Calu3 (cell line): Measurements from ENCODE around the gene LCE7A. TPM values are rescaled to one million over a fixed set of nuclear protein-coding genes. Genes with fewer than 3 reads are reported as not detected.
A peak's percentile ranks its signal among the peaks of the same experiment; 100 is the strongest.

ENCODE experiments used
- BruUV-seq: library from RNA; stranded (reverse); fragments of 400-500 nt; replicated peaks from 2 replicates; lab custom pipeline; 2021; lab: Mats Ljungman, UMichigan
- CTCF ChIA-PET: fragments of 300-600 bp; sonication (Branson Sonifier 250); formaldehyde crosslinking; loops from one replicate; lab custom pipeline; 2022; ENCODE audit warnings: antibody characterized with exemption; lab: Charles Lee
- DNase-seq: peaks from one replicate; pipeline ENCODE4 v3.0.0; 2022
- H3K27ac Mint-ChIP-seq: one replicate; pipeline ENCODE4 v1.8.0; 2022; ENCODE audit warnings: mixed read lengths; ENCODE audit not compliant: unreplicated experiment
- H3K27me3 Mint-ChIP-seq: one replicate; pipeline ENCODE4 v1.8.0; 2022; ENCODE audit warnings: mixed read lengths; ENCODE audit not compliant: unreplicated experiment
- H3K36me3 Mint-ChIP-seq: one replicate; pipeline ENCODE4 v1.8.0; 2022; ENCODE audit warnings: mild to moderate bottlenecking, moderate library complexity, mixed read lengths; ENCODE audit not compliant: insufficient read depth, unreplicated experiment
- H3K4me1 Mint-ChIP-seq: one replicate; pipeline ENCODE4 v1.8.0; 2022; ENCODE audit warnings: mild to moderate bottlenecking, low read depth, mixed read lengths; ENCODE audit not compliant: unreplicated experiment
- H3K4me3 Mint-ChIP-seq: one replicate; pipeline ENCODE4 v1.8.0; 2022; ENCODE audit warnings: mild to moderate bottlenecking, low read depth, moderate library complexity, mixed read lengths; ENCODE audit not compliant: unreplicated experiment
- H3K9me3 Mint-ChIP-seq: one replicate; pipeline ENCODE4 v1.8.0; 2022; ENCODE audit warnings: low read depth, mixed read lengths; ENCODE audit not compliant: unreplicated experiment
- CTCF ChIP-seq: fragments of 200-600 bp; IDR thresholded peaks from one replicate; pipeline ENCODE4 v1.8.0; 2022; ENCODE audit warnings: antibody characterized with exemption; ENCODE audit not compliant: unreplicated experiment
- intact Hi-C: fragments of 100-400 bp; cut with micrococcal nuclease; formaldehyde crosslinking; loops from one replicate; pipeline ENCODE4 v1.10.0; 2022; ENCODE audit not compliant: unreplicated experiment
- total RNA-seq: library from RNA; stranded (reverse); gene quantifications from 2 replicates; pipeline ENCODE4 v1.2.3, GENCODE V29; 2022

The LCE7A gene
- total RNA-seq, 1 experiment from 2014 or later, result not detected

- CTCF ChIA-PET, result interaction anchor here (0.6 to 1.4 kb wide), 9 partner anchors 10 to 953 kb away, joined by 3 to 13 read pairs (median 3); no protein-coding TSS in a partner anchor
- Mint-ChIP-seq H3K4me3 (no peak within 1 kb of the TSS), H3K9me3 (peaks cover 2% of the 10 kb centered on the region), H3K27ac (peak within 1 kb of the TSS; percentile 34), H3K36me3 (peaks cover 5% of the 10 kb centered on the region), H3K4me1 (peaks cover 49% of the 10 kb centered on the region), H3K27me3 (peaks cover 27% of the 10 kb centered on the region)
- peak; percentile 84 for DNase-seq
- BruUV-seq, result no TSS peak
- TF ChIP-seq CTCF, result no peak
- intact Hi-C loops, result loop anchor here (2.0 to 5.0 kb wide), 2 partner anchors 37 to 189 kb away; no protein-coding TSS in a partner anchor
These were observed 48.1 kb downstream of the LCE7A start, which contains the start of gene IVL for GRCh38 chr1:152907686-152908601. TSS of gene IVL (plus strand) at chr1:152908546. CDS start at chr1:152909798, 1,252 bp downstream.

- no TSS peak for BruUV-seq
- CTCF ChIA-PET, result interaction anchor here (0.6 to 1.2 kb wide), 5 partner anchors 20 to 451 kb away, joined by 3 to 5 read pairs (median 3); no protein-coding TSS in a partner anchor
These were observed 49.4 kb downstream of the LCE7A start for GRCh38 chr1:152909206-152909605.

More at GRCh38 chr1:152909206-152909605, 49.4 kb downstream of the LCE7A start:
- H3K4me3 Mint-ChIP-seq, result no peak overlapping the region
- H3K9me3 Mint-ChIP-seq, result peaks cover 2% of the 10 kb centered on the region
- H3K27me3 Mint-ChIP-seq, result peaks cover 27% of the 10 kb centered on the region
- intact Hi-C loops, result loop anchor here (5.0 kb wide), 1 partner anchor 188 kb away; no protein-coding TSS in a partner anchor
- no peak overlapping the region for H3K27ac Mint-ChIP-seq
- TF ChIP-seq CTCF, result no peak
- H3K4me1 Mint-ChIP-seq, result peaks cover 45% of the 10 kb centered on the region
- DNase-seq, result no peak
- peaks cover 5% of the 10 kb centered on the region for H3K36me3 Mint-ChIP-seq

Other genes starting within 250 kb of the LCE7A start
- gene LCE3B, start 246.2 kb upstream of the LCE7A start, total RNA-seq, result not detected in 2 replicates
- not detected in 2 replicates for gene LCE3A, start 236.9 kb upstream of the LCE7A start, total RNA-seq
- not detected in 2 replicates for gene LCE2D, start 196.6 kb upstream of the LCE7A start, total RNA-seq
- not detected in 2 replicates for gene LCE2C, start 184.7 kb upstream of the LCE7A start, total RNA-seq
- not detected in 2 replicates for gene LCE2B, start 173.9 kb upstream of the LCE7A start, total RNA-seq
- gene LCE2A, start 161.7 kb upstream of the LCE7A start, total RNA-seq, result not detected in 2 replicates
- not detected in 2 replicates for gene LCE4A, start 151.8 kb upstream of the LCE7A start, total RNA-seq
- gene KPRP, start 102.0 kb upstream of the LCE7A start, total RNA-seq, result not detected in 2 replicates
- gene LCE1F, start 84.9 kb upstream of the LCE7A start, total RNA-seq, result not detected in 2 replicates
- not detected in 2 replicates for gene LCE1E, start 73.7 kb upstream of the LCE7A start, total RNA-seq
- gene LCE1D, start 63.3 kb upstream of the LCE7A start, total RNA-seq, result not detected in 2 replicates
- not detected in 2 replicates for gene LCE1C, start 53.3 kb upstream of the LCE7A start, total RNA-seq
- gene LCE1B, start 48.0 kb upstream of the LCE7A start, total RNA-seq, result not detected in 2 replicates
- gene LCE1A, start 32.5 kb upstream of the LCE7A start, total RNA-seq, result not detected in 2 replicates
- not detected in 2 replicates for gene LCE6A, start 17.1 kb upstream of the LCE7A start, total RNA-seq
- not detected in 2 replicates for gene SMCP, start 18.3 kb downstream of the LCE7A start, total RNA-seq
- gene IVL, start 48.5 kb downstream of the LCE7A start, total RNA-seq, result 1.1 and 1.9 TPM in 2 replicates
- not detected in 2 replicates for gene SPRR5, start 87.2 kb downstream of the LCE7A start, total RNA-seq
- not detected in 2 replicates for gene SPRR4, start 110.7 kb downstream of the LCE7A start, total RNA-seq
- not detected in 2 replicates for gene SPRR1A, start 124.1 kb downstream of the LCE7A start, total RNA-seq
- gene SPRR3, start 141.8 kb downstream of the LCE7A start, total RNA-seq, result 6.2 and 26.7 TPM in 2 replicates
- gene SPRR1B, start 171.2 kb downstream of the LCE7A start, total RNA-seq, result 3.1 TPM in 1 of 2 replicates, not detected in the other
- not detected in 2 replicates for gene SPRR2D, start 181.1 kb downstream of the LCE7A start, total RNA-seq
- gene SPRR2A, start 197.5 kb downstream of the LCE7A start, total RNA-seq, result not detected in 2 replicates
- not detected in 2 replicates for gene SPRR2B, start 211.6 kb downstream of the LCE7A start, total RNA-seq
- not detected in 2 replicates for gene SPRR2E, start 234.5 kb downstream of the LCE7A start, total RNA-seq